Right renal pelvis (tissue), 4 donors: Measurements from ENCODE around the gene FRS2. TPM values are rescaled to one million over a fixed set of nuclear protein-coding genes. Genes with fewer than 3 reads are reported as not detected.

Experiments used
- DNase-seq, 4 donors: peaks; one replicate each; pipeline ENCODE4 v3.0.0-alpha.2; 2013; ENCODE audit warnings: low read depth in 4 of 4, low spot score in 3 of 4, missing footprints in 1 of 4
- polyA plus RNA-seq, 4 donors: library from polyadenylated mRNA; unstranded; fragments of 120-200 nt; gene quantifications; one replicate each; pipeline ENCODE4 v1.2.1, GENCODE V29; 2013; ENCODE audit not compliant: insufficient read length in 4 of 4

FRS2 gene
- polyA plus RNA-seq, 4 donors: 39.4 to 55.5 (median 48.5) TPM

DNA sequence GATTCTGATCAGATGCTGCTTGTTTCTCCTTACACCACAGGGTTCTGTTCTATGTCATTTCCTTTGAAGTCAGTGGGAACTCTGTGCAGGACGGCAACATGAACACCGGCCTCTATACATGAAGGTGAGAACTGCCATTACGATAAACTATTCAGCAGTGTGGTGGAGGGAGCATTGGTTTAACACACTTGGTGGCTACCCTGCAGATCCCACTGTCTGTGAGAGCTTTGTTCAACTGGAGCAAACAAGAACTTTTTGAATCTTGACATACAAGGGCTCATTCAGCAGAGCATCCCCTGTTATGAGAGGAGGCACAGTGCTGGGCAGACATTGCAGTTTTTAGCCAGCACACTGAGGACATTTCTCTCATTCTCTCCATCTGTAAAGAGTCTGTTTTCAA, 10.7 kb upstream of the FRS2 start:
- DNase-seq: no peak

GRCh38 chr12:69464428-69464827, 5.8 kb upstream of the FRS2 start:
- no peak for DNase-seq

- DNase-seq: no peak
These were observed 3.3 kb upstream of the FRS2 start for GRCh38 chr12:69466867-69467266.

- no peak for DNase-seq
These were observed 2.8 kb upstream of the FRS2 start for GRCh38 chr12:69467366-69467765.

DNA sequence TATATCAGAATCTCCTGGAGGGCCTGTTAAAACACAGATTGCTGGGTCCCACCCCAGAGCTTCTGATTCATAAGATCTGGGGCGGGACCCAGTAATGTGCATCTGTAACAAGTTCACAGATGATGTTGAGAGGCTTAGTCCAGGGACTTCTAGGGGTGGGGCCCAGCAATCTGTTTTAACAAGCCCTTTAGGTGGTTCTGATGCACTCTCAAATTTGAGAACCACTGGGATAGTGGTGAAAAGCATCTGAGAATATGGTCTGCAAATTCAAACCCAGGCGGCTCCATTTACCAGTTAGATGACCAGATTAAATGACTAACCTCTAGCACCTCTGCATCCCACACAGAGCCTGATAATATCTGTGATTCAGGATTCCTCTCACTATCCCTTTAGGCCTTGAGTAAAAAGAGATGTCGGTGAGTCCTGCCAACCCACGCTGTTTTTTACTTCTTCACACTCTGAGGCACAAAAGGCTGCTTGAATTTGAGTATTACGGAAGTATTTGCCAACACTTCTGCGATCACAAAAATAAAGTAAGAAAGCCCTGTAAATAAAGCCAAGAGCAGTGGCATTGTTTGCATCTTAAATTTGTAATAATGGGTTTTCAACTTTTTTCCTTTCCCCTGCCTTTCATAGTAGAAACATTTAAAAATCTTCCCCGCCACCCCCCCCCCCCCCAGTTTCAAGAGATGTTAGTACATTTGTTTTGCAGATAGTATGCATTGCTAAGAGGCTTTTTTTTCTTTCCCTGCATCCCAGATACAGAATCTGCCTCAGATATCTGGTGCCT, 1.8 kb upstream of the FRS2 start:
- DNase-seq: no peak

- DNase-seq: no peak
These were observed 367 bp upstream of the FRS2 start for GRCh38 chr12:69469854-69470188.

GRCh38 chr12:69471076-69471430, 865 bp downstream of the FRS2 start:
- no peak for DNase-seq

DNA sequence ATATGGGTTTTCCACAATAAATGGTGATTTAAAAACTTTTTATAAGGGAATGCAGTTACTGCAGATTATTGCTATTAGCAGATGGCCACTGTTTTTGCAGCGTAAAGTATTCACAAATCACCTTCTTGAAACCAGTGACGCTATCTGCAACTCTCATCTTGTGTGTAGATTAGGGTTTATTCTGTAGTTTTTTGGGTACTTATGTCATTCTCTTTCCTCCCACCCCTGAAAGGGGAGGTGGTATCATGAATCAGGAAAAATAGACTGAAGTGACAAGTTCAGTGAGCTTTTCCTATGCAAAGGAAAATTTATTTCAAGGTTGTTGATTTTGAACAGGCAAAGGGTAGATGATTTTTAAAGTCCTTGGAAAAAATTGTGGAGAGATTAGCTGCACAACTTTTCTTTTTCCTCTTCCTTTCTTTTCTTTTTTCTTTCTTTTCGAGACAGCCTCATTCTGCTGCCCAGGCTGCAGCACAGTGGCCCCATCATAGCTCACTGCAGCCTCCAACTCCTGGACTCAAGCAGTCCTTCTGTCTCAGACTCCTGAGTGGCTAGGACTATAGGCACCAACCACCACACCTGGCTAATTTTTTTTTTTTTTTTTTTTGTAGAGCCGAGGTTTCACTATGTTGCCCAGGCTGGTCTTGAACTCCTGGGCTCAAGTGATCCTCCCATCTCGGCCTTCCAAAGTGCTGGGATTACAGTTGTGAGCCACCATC, 1.6 kb downstream of the FRS2 start:
- no peak for DNase-seq

GRCh38 chr12:69473262-69473661, 3.1 kb downstream of the FRS2 start:
- DNase-seq: no peak

DNA sequence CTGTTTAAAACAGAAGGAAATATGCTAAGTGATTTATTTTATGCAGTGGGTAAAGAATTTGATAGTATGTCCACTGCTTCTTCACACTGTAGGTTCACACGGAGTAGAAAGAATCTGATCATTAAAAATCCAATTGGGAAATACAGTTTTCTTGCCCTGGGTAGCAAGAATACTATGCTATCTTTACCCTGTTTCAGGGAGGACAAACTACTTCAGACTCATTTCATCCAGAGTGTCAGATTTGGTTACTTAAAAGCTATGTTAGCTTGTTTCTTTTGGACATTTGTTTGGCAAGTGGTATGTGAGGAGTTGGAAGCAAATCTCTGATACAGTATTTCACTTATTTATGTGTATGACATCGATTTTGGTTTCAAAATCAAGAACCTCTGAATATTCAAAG, 4.3 kb downstream of the FRS2 start:
- no peak for DNase-seq

- no peak for DNase-seq
These were observed 5.2 kb downstream of the FRS2 start for GRCh38 chr12:69475237-69475975.

DNA sequence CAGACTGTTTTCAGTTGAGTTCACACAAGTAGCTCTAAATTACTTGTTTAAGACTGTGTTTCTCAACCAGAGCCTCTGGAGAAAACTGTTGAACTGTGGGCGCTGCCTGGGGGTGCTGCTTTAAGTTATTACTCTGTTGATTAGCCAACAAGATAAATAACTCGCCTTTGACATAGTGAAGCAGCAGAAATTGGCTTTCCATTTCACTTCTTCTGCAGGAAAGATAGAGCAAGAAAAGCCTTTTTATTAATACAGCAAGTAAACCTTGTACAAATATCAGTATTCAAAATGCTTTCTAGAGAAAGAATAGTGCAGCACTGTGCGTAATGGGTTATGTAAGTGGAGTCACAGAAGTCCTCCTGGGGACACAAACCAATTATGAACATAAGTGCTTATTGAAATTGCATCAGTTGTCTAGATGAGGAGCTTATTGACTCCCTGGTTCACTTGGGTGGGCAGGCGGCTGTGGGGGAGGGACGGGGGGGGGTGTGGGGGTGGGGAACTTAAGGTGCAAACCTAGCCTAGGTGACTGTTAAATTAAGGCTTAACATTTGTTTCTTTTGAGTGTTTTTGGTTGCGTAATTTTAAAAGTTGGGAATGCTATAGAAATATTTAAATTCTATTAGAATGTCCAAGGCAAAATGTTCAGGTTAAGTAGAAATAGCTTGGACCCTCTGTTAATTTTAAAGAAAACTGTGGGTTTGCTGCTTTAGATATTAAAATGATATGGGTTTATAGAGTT, 6.3 kb downstream of the FRS2 start:
- no peak for DNase-seq

DNA sequence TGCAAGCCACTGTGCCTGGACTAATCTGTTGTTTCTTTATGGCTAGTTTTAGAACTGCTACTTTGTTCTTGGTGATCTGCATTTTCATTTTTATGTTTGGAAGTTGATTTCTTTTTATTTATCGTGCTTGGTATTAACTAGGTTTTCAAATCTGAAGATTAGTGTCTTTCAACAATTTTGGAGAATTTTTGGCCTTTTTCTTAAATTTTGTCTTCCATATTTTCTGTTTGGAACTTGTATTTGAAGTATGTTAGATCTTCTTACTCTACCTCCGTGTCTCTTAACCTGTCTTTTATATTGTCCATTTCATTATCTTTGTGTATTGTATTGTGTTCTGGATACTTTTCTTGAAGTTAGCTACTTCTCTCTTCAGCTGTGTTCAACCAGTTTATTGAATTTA, 9.5 kb downstream of the FRS2 start:
- DNase-seq: no peak

DNA sequence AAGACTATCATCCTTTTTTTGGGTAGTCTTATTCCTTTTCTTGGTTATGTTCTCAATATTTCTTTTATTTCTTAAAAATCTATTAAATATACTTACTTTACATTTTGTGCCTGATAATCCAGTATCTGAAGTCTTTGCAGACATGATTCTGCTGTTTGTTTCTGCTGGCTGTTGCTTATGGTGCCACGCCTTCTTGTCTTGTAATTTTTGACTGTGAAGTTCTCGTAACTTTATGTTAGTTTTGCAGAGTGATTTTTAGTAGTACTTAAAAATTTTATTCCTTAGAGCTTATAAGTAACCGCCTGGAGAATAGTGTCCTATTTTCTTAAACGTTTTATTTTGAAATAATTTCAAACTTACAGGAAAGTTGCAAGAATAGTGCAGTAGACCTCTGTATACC, 10.5 kb downstream of the FRS2 start:
- no peak for DNase-seq

DNA sequence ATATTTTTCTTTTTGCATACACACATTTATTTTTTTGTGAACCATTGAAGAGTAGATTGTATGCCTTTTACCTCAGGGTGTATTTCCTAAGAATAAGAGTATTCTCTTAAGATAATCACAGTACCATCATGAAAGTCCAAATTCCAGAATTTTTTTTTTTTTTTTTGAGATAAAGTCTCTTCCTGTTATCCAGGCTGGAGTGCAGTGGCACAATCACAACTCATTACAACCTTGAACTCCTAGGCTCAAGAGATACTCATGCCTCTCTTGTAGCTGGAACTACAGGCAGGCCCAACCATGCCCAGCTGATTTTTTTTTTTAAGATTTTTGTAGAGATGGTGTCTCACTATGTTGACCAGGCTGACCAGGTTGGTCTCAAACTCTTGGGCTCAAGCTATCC, 10.9 kb downstream of the FRS2 start:
- no peak for DNase-seq

DNA sequence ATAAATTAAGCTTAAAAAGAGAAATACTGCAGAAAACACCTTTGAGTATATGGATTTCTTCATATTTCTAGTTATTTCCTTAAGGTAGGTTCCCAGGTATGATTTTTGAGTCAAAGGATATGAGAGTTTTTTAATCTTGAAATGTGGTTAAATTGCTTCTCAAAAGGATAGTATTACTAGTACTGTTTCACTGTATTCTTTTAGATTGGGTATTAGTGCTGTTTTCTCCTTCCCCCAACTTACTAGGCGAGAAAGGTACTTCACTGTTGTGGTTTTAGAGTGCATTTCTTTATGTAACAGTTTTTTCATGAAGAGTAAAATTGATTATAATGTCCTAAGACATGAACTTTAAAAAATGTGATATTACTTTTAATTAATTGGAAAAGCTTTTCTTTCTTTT, 13.5 kb downstream of the FRS2 start:
- DNase-seq: no peak

DNA sequence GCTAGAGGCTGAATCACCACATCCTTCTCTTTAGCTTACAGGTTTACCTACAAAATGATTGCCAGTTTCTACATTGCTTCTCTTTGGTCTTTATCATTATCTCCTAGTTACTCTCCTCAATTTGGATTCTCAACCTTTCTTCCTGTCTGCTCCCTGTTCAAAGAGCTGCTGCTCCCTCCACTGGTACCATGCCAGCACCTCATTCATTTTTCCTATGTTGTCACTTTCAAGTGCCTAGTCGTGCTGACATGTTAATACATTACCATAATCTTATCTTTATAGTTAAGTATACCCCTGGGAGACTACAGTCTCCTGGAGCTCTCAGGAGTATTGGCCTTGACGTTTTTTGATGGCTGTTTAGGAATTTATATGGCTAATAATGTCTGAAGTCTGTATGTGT, 14.2 kb downstream of the FRS2 start:
- DNase-seq: no peak

- DNase-seq: no peak
These were observed 20.9 kb downstream of the FRS2 start for GRCh38 chr12:69490920-69491643.

- no peak for DNase-seq
These were observed 22.6 kb downstream of the FRS2 start for GRCh38 chr12:69492739-69493138.

DNA sequence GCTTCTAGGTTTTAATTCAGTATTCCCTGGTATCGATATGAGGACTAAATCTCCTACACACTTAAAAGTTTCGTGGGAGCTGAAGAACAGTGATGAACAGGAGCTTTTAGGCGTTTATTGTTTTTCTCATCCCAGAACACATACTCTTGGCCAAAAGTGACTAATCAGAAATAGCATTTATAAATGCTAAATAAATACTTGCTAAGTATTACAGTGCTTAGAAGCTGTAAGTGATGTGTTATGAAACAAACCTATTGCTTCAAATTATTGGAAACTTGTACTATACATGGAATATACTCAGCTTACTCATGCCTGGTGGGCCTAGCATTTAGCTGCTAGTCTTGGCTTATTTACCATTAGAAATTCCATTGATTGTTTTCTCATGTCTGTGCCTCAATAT, 24.9 kb downstream of the FRS2 start:
- DNase-seq: no peak
